OCI-LY1 (cell line): ENCODE data around the gene MYF6.

Experiments used
- EZH2 ChIP-seq: fragments of 200-600 bp; sonication (generic), shearing (Covaris generic); IDR thresholded peaks from 2 replicates; pipeline ENCODE4 v1.8.0; 2017; ENCODE audit warnings: borderline replicate concordance, mixed run types, mild to moderate bottlenecking, antibody characterized with exemption, low read length, moderate library complexity, mixed read lengths
- TF ChIP-seq, protein P1 (sequence below): fragments of 200-600 bp; sonication (generic), shearing (Covaris generic); IDR thresholded peaks from 2 replicates; pipeline ENCODE4 v1.5.1; 2017; ENCODE audit warnings: mild to moderate bottlenecking, antibody characterized with exemption, low read length, moderate library complexity, mixed read lengths

GRCh38 chr12:80708975-80709328 is 1.5 kb downstream of the MYF6 start:
- TF ChIP-seq, protein P1, sequence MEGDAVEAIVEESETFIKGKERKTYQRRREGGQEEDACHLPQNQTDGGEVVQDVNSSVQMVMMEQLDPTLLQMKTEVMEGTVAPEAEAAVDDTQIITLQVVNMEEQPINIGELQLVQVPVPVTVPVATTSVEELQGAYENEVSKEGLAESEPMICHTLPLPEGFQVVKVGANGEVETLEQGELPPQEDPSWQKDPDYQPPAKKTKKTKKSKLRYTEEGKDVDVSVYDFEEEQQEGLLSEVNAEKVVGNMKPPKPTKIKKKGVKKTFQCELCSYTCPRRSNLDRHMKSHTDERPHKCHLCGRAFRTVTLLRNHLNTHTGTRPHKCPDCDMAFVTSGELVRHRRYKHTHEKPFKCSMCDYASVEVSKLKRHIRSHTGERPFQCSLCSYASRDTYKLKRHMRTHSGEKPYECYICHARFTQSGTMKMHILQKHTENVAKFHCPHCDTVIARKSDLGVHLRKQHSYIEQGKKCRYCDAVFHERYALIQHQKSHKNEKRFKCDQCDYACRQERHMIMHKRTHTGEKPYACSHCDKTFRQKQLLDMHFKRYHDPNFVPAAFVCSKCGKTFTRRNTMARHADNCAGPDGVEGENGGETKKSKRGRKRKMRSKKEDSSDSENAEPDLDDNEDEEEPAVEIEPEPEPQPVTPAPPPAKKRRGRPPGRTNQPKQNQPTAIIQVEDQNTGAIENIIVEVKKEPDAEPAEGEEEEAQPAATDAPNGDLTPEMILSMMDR = no peak
- TF ChIP-seq EZH2 = no peak
